Tibial artery (tissue), 4 donors: ENCODE measurements around the gene ZNF563.
"Not testable (repeated sequence)": the region's sequence is repeated elsewhere in the genome, so short reads cannot be mapped to it uniquely, and the experiment has no call there.

Experiments used
- DNase-seq, 2 donors: peaks; one replicate each; pipeline ENCODE4 v3.0.0-alpha.2; 2019
- H3K27ac ChIP-seq, 2 donors: fragments of 200-600 bp; sonication (generic) in 1 of 2; 1 replicate in 1 of 2; 2 replicates in 1 of 2; pipeline ENCODE4 v1.5.1; 2018 to 2019; ENCODE audit warnings: mild to moderate bottlenecking in 1 of 2
- H3K27me3 ChIP-seq, 2 donors: fragments of 200-600 bp; sonication (generic) in 1 of 2; one replicate each; pipeline versions ENCODE4 v1.5.1 to v1.6.0; 2016 to 2019
- H3K36me3 ChIP-seq, 3 donors: fragments of 200-600 bp; sonication (generic) in 2 of 3; one replicate each; pipeline ENCODE4 v1.5.1; 2016 to 2019; ENCODE audit warnings: mild to moderate bottlenecking in 2 of 3
- H3K4me1 ChIP-seq, 4 donors: fragments of 200-600 bp; sonication (generic) in 2 of 4; 1 replicate in 3 of 4; 2 replicates in 1 of 4; pipeline ENCODE4 v1.5.1; 2016 to 2019
- H3K4me3 ChIP-seq, 2 donors: fragments of 200-600 bp; sonication (generic) in 1 of 2; 1 replicate in 1 of 2; 2 replicates in 1 of 2; pipeline ENCODE4 v1.5.1; 2018 to 2019; ENCODE audit warnings: mild to moderate bottlenecking in 2 of 2
- H3K9me3 ChIP-seq, 3 donors: fragments of 200-600 bp; sonication (generic) in 1 of 3; one replicate each; pipeline ENCODE4 v1.5.1; 2016 to 2019
- intact Hi-C: fragments of 100-400 bp; cut with DNase I; formaldehyde crosslinking; loops from one replicate; pipeline ENCODE4 v1.15.0; 2023; ENCODE audit warnings: low total_unique reads
- TF ChIP-seq, protein P1 (sequence below), 2 experiments: fragments of 200-600 bp in 1 of 2; fragments of 450-650 bp in 1 of 2; IDR thresholded peaks; one replicate each; pipeline ENCODE4 v1.5.1; 2017 to 2019; ENCODE audit warnings: antibody characterized with exemption in 2 of 2, mild to moderate bottlenecking in 1 of 2, moderate library complexity in 1 of 2

Gene ZNF563

GRCh38 chr19:12364391-12365235 lies 31.2 kb upstream of the ZNF563 start:
- Histone ChIP-seq H3K36me3 (no peaks in the 10 kb centered on the region), H3K4me1 (peaks cover 0 to 18% (median 9%) of the 10 kb centered on the region in 4 donors), H3K9me3 (no peaks in the 10 kb centered on the region), H3K27ac (peak overlapping the region; percentile 95 to 97), H3K4me3 (peak overlapping the region; percentile 79 to 86), H3K27me3 (no peaks in the 10 kb centered on the region)
- peak; percentile 20 to 66 for DNase-seq
- intact Hi-C loops: loop anchor here (1.0 kb wide), 1 partner anchor 31 kb away; the partner anchor contains the start of gene ZNF563
- TF ChIP-seq, protein P1, sequence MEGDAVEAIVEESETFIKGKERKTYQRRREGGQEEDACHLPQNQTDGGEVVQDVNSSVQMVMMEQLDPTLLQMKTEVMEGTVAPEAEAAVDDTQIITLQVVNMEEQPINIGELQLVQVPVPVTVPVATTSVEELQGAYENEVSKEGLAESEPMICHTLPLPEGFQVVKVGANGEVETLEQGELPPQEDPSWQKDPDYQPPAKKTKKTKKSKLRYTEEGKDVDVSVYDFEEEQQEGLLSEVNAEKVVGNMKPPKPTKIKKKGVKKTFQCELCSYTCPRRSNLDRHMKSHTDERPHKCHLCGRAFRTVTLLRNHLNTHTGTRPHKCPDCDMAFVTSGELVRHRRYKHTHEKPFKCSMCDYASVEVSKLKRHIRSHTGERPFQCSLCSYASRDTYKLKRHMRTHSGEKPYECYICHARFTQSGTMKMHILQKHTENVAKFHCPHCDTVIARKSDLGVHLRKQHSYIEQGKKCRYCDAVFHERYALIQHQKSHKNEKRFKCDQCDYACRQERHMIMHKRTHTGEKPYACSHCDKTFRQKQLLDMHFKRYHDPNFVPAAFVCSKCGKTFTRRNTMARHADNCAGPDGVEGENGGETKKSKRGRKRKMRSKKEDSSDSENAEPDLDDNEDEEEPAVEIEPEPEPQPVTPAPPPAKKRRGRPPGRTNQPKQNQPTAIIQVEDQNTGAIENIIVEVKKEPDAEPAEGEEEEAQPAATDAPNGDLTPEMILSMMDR (IDR thresholded peaks at IDR 0.05): no peak

DNA sequence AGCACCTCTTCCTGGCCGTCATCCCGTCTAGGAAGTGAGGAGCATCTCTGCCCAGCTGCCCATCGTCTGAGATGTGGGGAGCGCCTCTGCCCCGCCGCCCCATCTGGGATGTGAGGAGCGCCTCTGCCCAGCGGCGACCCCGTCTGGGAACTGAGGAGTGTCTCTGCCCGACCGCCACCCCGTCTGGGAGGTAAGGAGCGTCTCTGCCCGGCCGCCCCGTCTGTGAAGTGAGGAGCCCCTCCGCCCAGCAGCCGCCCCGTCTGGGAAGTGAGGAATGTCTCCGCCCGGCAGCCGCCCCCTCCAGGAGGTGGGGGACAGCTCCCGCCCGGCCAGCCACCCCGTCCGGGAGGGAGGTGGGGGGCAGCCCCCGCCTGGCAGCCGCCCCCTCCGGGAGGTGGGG lies 28.8 kb upstream of the ZNF563 start:
- DNase-seq, H3K27me3 ChIP-seq, H3K9me3 ChIP-seq, H3K4me3 ChIP-seq, intact Hi-C loops, H3K27ac ChIP-seq, H3K36me3 ChIP-seq: not testable (repeated sequence)
- peaks cover 0 to 18% (median 9%) of the 10 kb centered on the region in 4 donors for H3K4me1 ChIP-seq

GRCh38 chr19:12353375-12353774 lies 19.9 kb upstream of the ZNF563 start:
- TF ChIP-seq, protein P1 (IDR thresholded peaks at IDR 0.05): no peak
- Histone ChIP-seq H3K27me3 (no peaks in the 10 kb centered on the region), H3K4me1 (no peaks in the 10 kb centered on the region), H3K27ac (no peak overlapping the region), H3K4me3 (no peak overlapping the region), H3K36me3 (peaks cover 34 to 62% (median 41%) of the 10 kb centered on the region in 3 donors), H3K9me3 (peaks cover 6 to 75% (median 36%) of the 10 kb centered on the region in 3 donors)
- intact Hi-C loops: no loop called here
- DNase-seq: no peak

- intact Hi-C loops: no loop called here
- H3K4me1 ChIP-seq: no peaks in the 10 kb centered on the region
- no peak overlapping the region for H3K4me3 ChIP-seq
- no peak overlapping the region for H3K27ac ChIP-seq
- H3K9me3 ChIP-seq: peaks cover 8 to 95% (median 50%) of the 10 kb centered on the region in 3 donors
- no peaks in the 10 kb centered on the region for H3K27me3 ChIP-seq
- H3K36me3 ChIP-seq: peaks cover 34 to 79% (median 41%) of the 10 kb centered on the region in 3 donors
- DNase-seq: no peak
- TF ChIP-seq, protein P1 (IDR thresholded peaks at IDR 0.05): no peak
Observed at GRCh38 chr19:12350890-12351197, 17.4 kb upstream of the ZNF563 start.

DNA sequence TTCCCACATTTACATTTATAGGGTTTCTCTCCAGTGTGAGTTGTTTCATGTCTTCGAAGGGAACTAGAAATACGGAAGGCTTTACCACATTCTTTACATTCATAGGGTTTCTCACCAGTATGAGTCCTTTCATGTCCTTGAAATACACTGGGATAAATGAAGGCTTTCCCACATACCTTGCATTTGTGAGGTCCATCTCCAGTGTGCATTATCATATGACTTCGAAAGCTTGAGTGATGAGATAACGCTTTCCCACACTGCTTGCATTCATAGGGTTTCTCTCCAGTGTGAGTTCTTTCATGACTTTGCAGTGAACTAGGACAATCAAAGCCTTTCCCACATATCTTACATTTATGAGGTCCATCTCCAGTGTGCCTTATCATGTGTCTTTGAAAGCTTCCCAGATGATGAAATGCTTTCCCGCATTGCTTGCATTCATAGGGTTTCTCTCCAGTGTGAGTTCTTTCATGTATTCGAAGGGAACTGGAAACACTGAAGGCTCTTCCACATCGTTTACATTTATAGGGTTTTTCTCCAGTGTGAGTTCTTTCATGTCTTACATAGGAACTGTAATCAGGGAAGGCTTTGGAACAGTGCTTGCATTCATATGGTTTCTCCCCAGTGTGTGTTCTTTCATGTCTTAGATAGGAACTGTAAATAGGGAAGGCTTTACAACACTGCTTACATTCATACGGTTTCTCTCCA lies 16.9 kb upstream of the ZNF563 start:
- H3K4me1 ChIP-seq: no peaks in the 10 kb centered on the region
- intact Hi-C loops: no loop called here
- H3K4me3 ChIP-seq: no peak overlapping the region
- H3K27ac ChIP-seq: no peak overlapping the region
- TF ChIP-seq, protein P1 (IDR thresholded peaks at IDR 0.05): no peak
- H3K27me3 ChIP-seq: no peaks in the 10 kb centered on the region
- peaks cover 10 to 98% (median 50%) of the 10 kb centered on the region in 3 donors for H3K9me3 ChIP-seq
- no peak for DNase-seq
- H3K36me3 ChIP-seq: peaks cover 34 to 79% (median 42%) of the 10 kb centered on the region in 3 donors

DNA sequence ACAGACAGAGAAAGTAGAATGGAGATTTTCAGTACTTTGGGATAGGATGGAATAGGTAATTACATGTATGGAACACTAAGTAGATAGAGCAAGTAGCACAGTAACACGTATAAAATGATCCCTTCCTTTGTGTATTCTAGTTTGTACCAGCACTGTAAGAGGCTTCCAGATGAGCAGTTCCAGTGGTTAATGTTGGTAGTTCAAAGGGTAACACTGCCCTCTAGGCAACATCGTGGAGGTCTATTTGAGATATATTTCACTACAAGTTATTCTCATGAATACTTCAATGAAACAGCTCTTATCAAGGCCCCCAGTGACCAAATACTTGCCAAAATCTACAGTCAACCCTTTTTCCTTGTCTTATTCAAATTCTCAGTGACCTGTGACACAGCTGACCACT lies 13.5 kb upstream of the ZNF563 start:
- Histone ChIP-seq H3K36me3 (peaks cover 29 to 49% (median 35%) of the 10 kb centered on the region in 3 donors), H3K4me3 (no peak overlapping the region), H3K4me1 (no peaks in the 10 kb centered on the region), H3K27ac (no peak overlapping the region), H3K27me3 (no peaks in the 10 kb centered on the region), H3K9me3 (peaks cover 10 to 84% (median 49%) of the 10 kb centered on the region in 3 donors)
- TF ChIP-seq, protein P1 (IDR thresholded peaks at IDR 0.05): no peak
- intact Hi-C loops: no loop called here
- no peak for DNase-seq
